Measurements from ENCODE around the gene SLC17A9. TPM values are rescaled to one million over a fixed set of nuclear protein-coding genes. Genes with fewer than 3 reads are reported as not detected.
A peak's percentile ranks its signal among the peaks of the same experiment; 100 is the strongest.

Gene SLC17A9
- total and polyA plus RNA-seq, 8 donors = 0.63 to 7.7 (median 3.1) TPM

- no peak for DNase-seq
- H3K36me3 ChIP-seq = no peaks in the 10 kb centered on the region
- ATAC-seq = no peak
- H3K9me3 ChIP-seq = no peaks in the 10 kb centered on the region
- FAIRE-seq = no peak
- 77 to 89% methylated on average over 12 of the region's 12 CpGs for whole genome bisulfite sequencing, 2 donors
- no peaks in the 10 kb centered on the region for H3K27me3 ChIP-seq
- intact Hi-C loops (cut with DNase I) = no loop called here
- H3K4me1 ChIP-seq = peaks cover 14 to 23% (median 18%) of the 10 kb centered on the region in 3 donors
- H3K4me3 ChIP-seq = no peak overlapping the region
- TF ChIP-seq CTCF (IDR thresholded peaks at IDR 0.05) = no peak
- H3K27ac ChIP-seq = no peak overlapping the region
Observed at GRCh38 chr20:62935204-62935967, 17.1 kb upstream of the SLC17A9 start.

GRCh38 chr20:62935968-62936585, 16.4 kb upstream of the SLC17A9 start:
- no peak for TF ChIP-seq CTCF (IDR thresholded peaks at IDR 0.05)
- ATAC-seq = no peak
- peak in 1 of 6 donors; percentile 45 for DNase-seq
- Histone ChIP-seq H3K4me1 (peaks cover 14 to 23% (median 18%) of the 10 kb centered on the region in 3 donors), H3K4me3 (peak overlapping the region in 2 of 4 donors; percentile 90 to 97), H3K27me3 (no peaks in the 10 kb centered on the region), H3K9me3 (no peaks in the 10 kb centered on the region), H3K36me3 (no peaks in the 10 kb centered on the region), H3K27ac (no peak overlapping the region)
- 86 to 89% methylated on average over 22 of the region's 22 CpGs for WGBS, 2 donors
- intact Hi-C loops (cut with DNase I) = no loop called here
- FAIRE-seq = no peak

- 0 to 1% methylated on average over 68 to 92 of the region's 92 CpGs for WGBS, 2 donors
Observed at GRCh38 chr20:62937268-62938104, 15.0 kb upstream of the SLC17A9 start.

More at GRCh38 chr20:62937268-62938104, 15.0 kb upstream of the SLC17A9 start:
- Histone ChIP-seq H3K27ac (peak overlapping the region; percentile 68 to 86 (median 86)), H3K27me3 (no peaks in the 10 kb centered on the region), H3K4me1 (peaks cover 14 to 23% (median 18%) of the 10 kb centered on the region in 3 donors), H3K36me3 (no peaks in the 10 kb centered on the region), H3K9me3 (no peaks in the 10 kb centered on the region), H3K4me3 (peak overlapping the region; percentile 82 to 97 (median 91))
- intact Hi-C loops (cut with DNase I) = no loop called here
- FAIRE-seq = no peak
- TF ChIP-seq CTCF (IDR thresholded peaks at IDR 0.05) = no peak
- peak; percentile 95 to 99 (median 98) for DNase-seq
- ATAC-seq = peak; percentile 94 to 98 (median 96)
